HCT116 (cell line): ENCODE data around the gene IRF9. TPM values are rescaled to one million over a fixed set of nuclear protein-coding genes. Genes with fewer than 3 reads are reported as not detected.
A peak's percentile ranks its signal among the peaks of the same experiment; 100 is the strongest.

Experiments
- ATAC-seq: fragments of 200-7000 bp; cut with Tn5 transposase; 2 replicates; pipeline ENCODE4 v1.9.1; 2020; ENCODE audit warnings: mild to moderate bottlenecking, moderate library complexity
- BruUV-seq: library from RNA; stranded (reverse); fragments of 400-500 nt; replicated peaks from 2 replicates; lab custom pipeline; 2021; lab: Mats Ljungman, UMichigan
- CTCF ChIA-PET: fragments of 300-600 bp; sonication (Branson Sonifier 250); formaldehyde crosslinking; loops from one replicate; lab custom pipeline; 2021; ENCODE audit warnings: antibody characterized with exemption; lab: Charles Lee
- POLR2A ChIA-PET: fragments of 300-600, 350-600 bp; sonication (Branson Sonifier 250); formaldehyde crosslinking; loops from one replicate; lab custom pipeline; 2021; ENCODE audit warnings: antibody characterized with exemption; lab: Charles Lee
- RAD21 ChIA-PET, 2 experiments: fragments of 300-600 bp; sonication (Branson Sonifier 250); formaldehyde crosslinking; loops; one replicate each; lab custom pipeline; 2023; ENCODE audit warnings: low total read pairs in 2 of 2; ENCODE audit not compliant: uncharacterized antibody in 2 of 2, unreplicated experiment in 2 of 2, low non-redundant PET in 1 of 2; lab: Charles Lee
- DNase-seq: peaks from one replicate; pipeline ENCODE4 v3.0.0-alpha.2; 2010; ENCODE audit warnings: low read depth, low spot score
- H2AFZ ChIP-seq: fragments of 200-600 bp; shearing (Covaris generic), sonication (generic); 2 replicates; pipeline ENCODE4 v1.6.1; 2017; ENCODE audit warnings: low read depth, mixed run types, mixed read lengths, antibody characterized with exemption, low read length; ENCODE audit not compliant: poor library complexity, severe bottlenecking
- H3K27ac ChIP-seq: 2 replicates; pipeline ENCODE4 v1.5.1; 2012; ENCODE audit warnings: low read depth, low read length
- H3K27me3 ChIP-seq: fragments of 200-600 bp; sonication (generic); 2 replicates; pipeline ENCODE4 v1.6.1; 2016; ENCODE audit warnings: mixed run types, low read length, mixed read lengths; ENCODE audit not compliant: insufficient read depth
- H3K36me3 ChIP-seq, 2 experiments: fragments of 200-500 bp in 1 of 2; fragments of 200-600 bp in 1 of 2; sonication (Bioruptor generic) in 1 of 2; sonication (generic) in 1 of 2; 2 replicates each; pipeline versions ENCODE4 v1.5.1 to v1.6.1; 2014 to 2016; ENCODE audit warnings: low read length in 2 of 2, inconsistent platforms in 1 of 2, mixed read lengths in 1 of 2, mixed run types in 1 of 2; ENCODE audit not compliant: insufficient read depth in 2 of 2, control insufficient read depth in 1 of 2
- H3K4me1 ChIP-seq, 2 experiments: fragments of 200-600 bp in 1 of 2; sonication (generic) in 1 of 2; 2 replicates each; pipeline versions ENCODE4 v1.5.1 to v1.6.1; 2012 to 2017; ENCODE audit warnings: low read length in 2 of 2, inconsistent platforms in 1 of 2, mild to moderate bottlenecking in 1 of 2, mixed read lengths in 1 of 2, mixed run types in 1 of 2, moderate library complexity in 1 of 2; ENCODE audit not compliant: insufficient read depth in 2 of 2, control insufficient read depth in 1 of 2
- H3K4me2 ChIP-seq: fragments of 200-600 bp; sonication (generic); 2 replicates; pipeline ENCODE4 v1.6.1; 2017; ENCODE audit warnings: mixed run types, low read length, mixed read lengths
- H3K4me3 ChIP-seq, 2 experiments: fragments of 200-600 bp in 1 of 2; sonication (generic) in 1 of 2; replicated peaks in 1 of 2; 2 replicates each; pipeline ENCODE4 v1.5.1; 2011 to 2016; ENCODE audit warnings: low read length in 2 of 2, control low read depth in 1 of 2, low read depth in 1 of 2, mild to moderate bottlenecking in 1 of 2, mixed read lengths in 1 of 2, mixed run types in 1 of 2
- H3K79me2 ChIP-seq: fragments of 200-600 bp; sonication (generic); 2 replicates; pipeline ENCODE4 v1.6.1; 2017; ENCODE audit warnings: mild to moderate bottlenecking, mixed run types, low read length, moderate library complexity, mixed read lengths; ENCODE audit not compliant: insufficient read depth
- H3K9ac ChIP-seq: fragments of 200-600 bp; sonication (generic); 2 replicates; pipeline ENCODE4 v1.6.1; 2016; ENCODE audit warnings: low read length, mixed read lengths
- H3K9me2 ChIP-seq: fragments of 200-600 bp; sonication (generic), shearing (Covaris generic); 2 replicates; pipeline ENCODE4 v1.6.1; 2017; ENCODE audit warnings: mixed run types, mild to moderate bottlenecking, moderate library complexity; ENCODE audit not compliant: insufficient read depth
- H3K9me3 ChIP-seq, 2 experiments: fragments of 200-500 bp in 1 of 2; fragments of 200-600 bp in 1 of 2; sonication (Bioruptor generic) in 1 of 2; sonication (generic) in 1 of 2; 2 replicates each; pipeline ENCODE4 v1.6.1; 2014 to 2017; ENCODE audit warnings: low read length in 2 of 2, mixed read lengths in 2 of 2, inconsistent platforms in 1 of 2, low read depth in 1 of 2, mild to moderate bottlenecking in 1 of 2, mixed run types in 1 of 2, moderate library complexity in 1 of 2; ENCODE audit not compliant: control insufficient read depth in 1 of 2, insufficient read depth in 1 of 2
- H4K20me1 ChIP-seq: fragments of 200-600 bp; sonication (generic), shearing (Covaris generic); 2 replicates; pipeline ENCODE4 v1.6.1; 2017; ENCODE audit warnings: mixed run types, mild to moderate bottlenecking, moderate library complexity; ENCODE audit not compliant: insufficient read depth
- ATF3 ChIP-seq: IDR thresholded peaks from 2 replicates; pipeline ENCODE4 v1.6.1; 2012
- CEBPB ChIP-seq: IDR thresholded peaks from 2 replicates; pipeline ENCODE4 v1.6.1; 2012; ENCODE audit warnings: low read depth
- EZH2 ChIP-seq: fragments of 200-600 bp; sonication (generic); IDR thresholded peaks from 2 replicates; pipeline ENCODE4 v1.6.1; 2017; ENCODE audit warnings: antibody characterized with exemption, mixed run types
- JUND ChIP-seq: IDR thresholded peaks from 2 replicates; pipeline ENCODE4 v1.6.1; 2012
- SIN3A ChIP-seq: IDR thresholded peaks from 2 replicates; pipeline ENCODE4 v1.6.1; 2012; ENCODE audit warnings: low read depth
- intact Hi-C: fragments of 100-400 bp; cut with micrococcal nuclease; formaldehyde crosslinking; loops from 2 replicates; pipeline ENCODE4 v1.10.0; 2022
- total RNA-seq: library from RNA; stranded (reverse); gene quantifications from one replicate; pipeline ENCODE4 v1.2.1, GENCODE V29; 2021; ENCODE audit not compliant: unreplicated experiment

Gene IRF9
- total RNA-seq, 1 experiment from 2014 or later = 21.7 TPM

- Histone ChIP-seq H3K4me1 (no peaks in the 10 kb centered on the region), H3K9me3 (no peaks in the 10 kb centered on the region), H3K4me2 (no peak overlapping the region), H3K36me3 (peaks cover 18 to 27% of the 10 kb centered on the region in 2 experiments; a peak in 3 of 4 replicates), H2AFZ (no peak overlapping the region), H3K27me3 (no peaks in the 10 kb centered on the region), H3K9me2 (no peaks in the 10 kb centered on the region), H3K4me3 (no peak overlapping the region), H3K9ac (no peak overlapping the region), H3K27ac (no peak overlapping the region), H4K20me1 (no peaks in the 10 kb centered on the region), H3K79me2 (no peaks in the 10 kb centered on the region)
- ChIA-PET RAD21 (no interaction called here), CTCF (interaction anchor here (2.2 kb wide), 1 partner anchor 18 kb away, joined by 5 read pairs; the partner anchor contains the start of gene IRF9), POLR2A (interaction anchor here (1.4 kb wide), 1 partner anchor 17 kb away, joined by 5 read pairs; the partner anchor contains the start of gene IRF9)
- no TSS peak for BruUV-seq
- DNase-seq (no peak), ATAC-seq (0 out of 2 replicates have a peak, but pooled peaks have one; percentile 4)
- no peak for TF ChIP-seq JUND
- intact Hi-C loops = no loop called here
These were observed 17.5 kb downstream of the IRF9 start for GRCh38 chr14:24178399-24179178.

DNA sequence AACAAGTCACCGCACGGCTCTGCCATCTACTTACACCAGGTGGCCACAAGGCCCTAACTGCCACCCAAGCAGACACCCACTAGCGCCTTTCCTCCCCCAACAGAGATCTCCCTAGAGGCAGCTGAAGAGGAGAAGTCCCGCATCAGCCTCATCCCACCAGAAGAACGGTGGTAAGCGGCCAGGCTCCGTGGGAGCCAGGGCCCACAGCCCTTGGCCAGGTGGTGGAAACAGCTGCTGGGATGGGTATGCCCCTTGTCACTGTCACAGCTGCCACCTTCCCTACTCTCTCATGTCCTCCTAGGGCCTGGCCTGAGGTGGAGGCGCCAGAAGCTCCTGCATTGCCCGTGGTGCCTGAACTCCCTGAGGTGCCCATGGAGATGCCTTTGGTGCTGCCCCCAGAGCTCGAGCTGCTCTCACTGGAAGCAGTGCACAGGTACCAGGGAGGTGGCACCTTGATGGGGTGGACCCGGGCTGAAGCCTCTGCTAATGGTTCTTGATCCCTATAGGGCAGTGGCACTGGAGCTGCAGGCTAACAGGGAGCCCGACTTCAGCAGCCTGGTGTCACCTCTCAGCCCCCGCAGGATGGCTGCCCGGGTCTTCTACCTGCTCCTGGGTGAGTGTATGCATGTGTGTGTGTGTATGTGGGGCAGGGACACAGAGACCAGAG lies 18.4 kb downstream of the IRF9 start:
- no peak overlapping the region for H3K9ac ChIP-seq
- no peaks in the 10 kb centered on the region for H3K9me2 ChIP-seq
- no peaks in the 10 kb centered on the region for H3K27me3 ChIP-seq
- H2AFZ ChIP-seq = no peak overlapping the region
- no peaks in the 10 kb centered on the region for H3K9me3 ChIP-seq
- no peak overlapping the region for H3K4me2 ChIP-seq
- DNase-seq (no peak), ATAC-seq (peak; percentile 20; the same call in 1 of the 2 replicates)
- H3K79me2 ChIP-seq = no peaks in the 10 kb centered on the region
- BruUV-seq = no TSS peak
- H3K4me3 ChIP-seq = no peak overlapping the region
- intact Hi-C loops = no loop called here
- TF ChIP-seq CEBPB = no peak
- no peak for TF ChIP-seq ATF3
- no peak for TF ChIP-seq SIN3A
- TF ChIP-seq EZH2 = no peak
- H4K20me1 ChIP-seq = no peaks in the 10 kb centered on the region
- H3K4me1 ChIP-seq = no peaks in the 10 kb centered on the region
- ChIA-PET RAD21 (no interaction called here), CTCF (interaction anchor here (2.2 kb wide), 1 partner anchor 18 kb away, joined by 5 read pairs; the partner anchor contains the start of gene IRF9), POLR2A (interaction anchor here (1.0 to 1.4 kb wide), 2 partner anchors 18 to 33 kb away, joined by 3 to 5 read pairs; partner anchors contain the start of genes IRF9 and PSME2)
- H3K27ac ChIP-seq = no peak overlapping the region
- peaks cover 25 to 32% of the 10 kb centered on the region in 2 experiments; a peak in 3 of 4 replicates for H3K36me3 ChIP-seq
